ENCODE measurements around the gene SCARB1.

Gene SCARB1

GRCh38 chr12:124841558-124841945 lies 22.1 kb downstream of the SCARB1 start:
- no peak for DNase-seq

- DNase-seq, result no peak
Observed at GRCh38 chr12:124837958-124838803, 25.5 kb downstream of the SCARB1 start.

GRCh38 chr12:124837249-124837897 lies 26.3 kb downstream of the SCARB1 start:
- DNase-seq, result no peak

GRCh38 chr12:124836759-124837158 lies 26.9 kb downstream of the SCARB1 start:
- DNase-seq, result no peak

GRCh38 chr12:124835656-124836410 lies 27.8 kb downstream of the SCARB1 start:
- no peak for DNase-seq

- DNase-seq, result no peak
Observed at GRCh38 chr12:124834822-124835221, 28.8 kb downstream of the SCARB1 start.

GRCh38 chr12:124833693-124834122 lies 30.0 kb downstream of the SCARB1 start:
- DNase-seq, result no peak

GRCh38 chr12:124832856-124833255 lies 30.8 kb downstream of the SCARB1 start:
- no peak for DNase-seq

- DNase-seq, result no peak
Observed at GRCh38 chr12:124831590-124831989, 32.1 kb downstream of the SCARB1 start.

GRCh38 chr12:124830306-124830705 lies 33.4 kb downstream of the SCARB1 start:
- no peak for DNase-seq

- DNase-seq, result no peak
Observed at GRCh38 chr12:124829708-124830304, 33.9 kb downstream of the SCARB1 start.

- DNase-seq, result no peak
Observed at GRCh38 chr12:124829008-124829707, 34.5 kb downstream of the SCARB1 start.

GRCh38 chr12:124828264-124829007 lies 35.2 kb downstream of the SCARB1 start:
- no peak for DNase-seq

GRCh38 chr12:124827588-124828184 lies 36.0 kb downstream of the SCARB1 start:
- DNase-seq, result no peak

GRCh38 chr12:124824195-124824594 lies 39.5 kb downstream of the SCARB1 start:
- no peak for DNase-seq

- no peak for DNase-seq
Observed at GRCh38 chr12:124823272-124823970, 40.2 kb downstream of the SCARB1 start.

- no peak for DNase-seq
Observed at GRCh38 chr12:124822218-124822617, 41.4 kb downstream of the SCARB1 start.

- no peak for DNase-seq
Observed at GRCh38 chr12:124821252-124822200, 42.1 kb downstream of the SCARB1 start.

GRCh38 chr12:124820199-124820598 lies 43.5 kb downstream of the SCARB1 start:
- no peak for DNase-seq
